ENCODE measurements around the gene COL18A1. TPM values are rescaled to one million over a fixed set of nuclear protein-coding genes. Genes with fewer than 3 reads are reported as not detected.

The COL18A1 gene
- total and polyA plus RNA-seq, 2 of the 8 experiments (the other 6 are each of a cell fraction or from before 2014, with no cell fraction given) = 145 to 201 TPM

- no peak overlapping the region for H3K4me3 ChIP-seq (ENCODE audit: extremely low read depth in 1 of 4, insufficient read depth in 2 of 4, low read depth in 3 of 4, low read length in 4 of 4)
- no peak overlapping the region for H4K5ac ChIP-seq (ENCODE audit: insufficient read length, low read depth, low read length)
- H2BK120ac ChIP-seq (replicated peaks; ENCODE audit: low read depth, low read length) = no peak overlapping the region
- no peak overlapping the region for H3K4ac ChIP-seq (replicated peaks; ENCODE audit: insufficient read length, low read depth, low read length)
- H3K79me2 ChIP-seq (ENCODE audit: control insufficient read depth in 1 of 2, insufficient read depth in 2 of 2, low read length in 2 of 2) = peaks cover 11 to 68% of the 10 kb centered on the region in 2 experiments
- peak overlapping the region; percentile 15; the same call in 1 of the 2 replicates for H2BK5ac ChIP-seq (ENCODE audit: low read depth, low read length)
- peaks cover 0 to 12% (median 2%) of the 10 kb centered on the region in 4 experiments; a peak in 5 of 8 replicates for H3K36me3 ChIP-seq (ENCODE audit: control insufficient read depth in 2 of 4, insufficient read depth in 4 of 4, low read length in 3 of 4)
- no peak overlapping the region for H3K14ac ChIP-seq (ENCODE audit: insufficient read length)
- no peak overlapping the region for H2BK12ac ChIP-seq (ENCODE audit: low read depth, low read length)
- no peak overlapping the region for H2BK15ac ChIP-seq (ENCODE audit: low read length)
- 89% methylated on average over 20 of the region's 24 CpGs; no CpG with 5 or more reads in 1 of the 2 experiments for WGBS, 2 experiments (ENCODE audit: extremely low coverage in 1 of 2, insufficient coverage in 1 of 2, insufficient read length in 1 of 2, insufficient replicate concordance in 2 of 2, low coverage in 1 of 2, low lambda C conversion rate in 2 of 2, missing lambda C conversion rate in 1 of 2)
- H4K20me1 ChIP-seq (replicated peaks in 1 of 2; ENCODE audit: control insufficient read depth in 1 of 2, insufficient read depth in 2 of 2, low read length in 2 of 2) = peaks cover 19 to 39% of the 10 kb centered on the region in 2 experiments
- ChIA-PET CTCF (ENCODE audit: partially characterized antibody) (interaction anchor here (0.9 to 2.1 kb wide), 6 partner anchors 15 to 272 kb away, joined by 3 to 6 read pairs (median 4); no protein-coding TSS in a partner anchor), POLR2A (ENCODE audit: partially characterized antibody) (interaction anchor here (0.9 to 1.3 kb wide), 2 partner anchors 13 to 131 kb away, joined by 3 read pairs; no protein-coding TSS in a partner anchor)
- H2BK20ac ChIP-seq (ENCODE audit: low read length) = no peak overlapping the region
- FAIRE-seq (no peak), DNase-seq (ENCODE audit: low read depth in 1 of 2, low spot score in 2 of 2) (no peak)
- H3K9ac ChIP-seq (replicated peaks in 1 of 4; ENCODE audit: extremely low read depth in 1 of 4, low read depth in 3 of 4, low read length in 3 of 4) = no peak overlapping the region; a peak in 1 of 7 replicates
- no peak overlapping the region for H4K91ac ChIP-seq (replicated peaks; ENCODE audit: insufficient read length, low read length)
- H3K4me2 ChIP-seq (ENCODE audit: insufficient read depth in 1 of 2, low read depth in 2 of 2, low read length in 2 of 2) = no peak overlapping the region
- H3K9me3 ChIP-seq (ENCODE audit: insufficient read depth in 2 of 2, low read depth in 1 of 2, low read length in 1 of 2) = peaks cover 0 to 10% of the 10 kb centered on the region in 2 experiments; a peak in 2 of 4 replicates
- H3K23me2 ChIP-seq (ENCODE audit: low read depth, low read length) = peaks cover 4% of the 10 kb centered on the region; the same call in 1 of the 2 replicates
- peaks cover 25% of the 10 kb centered on the region for H3K79me1 ChIP-seq (ENCODE audit: low read depth, low read length)
- H2AFZ ChIP-seq (ENCODE audit: low read length) = no peak overlapping the region
- no peak overlapping the region for H2AK5ac ChIP-seq (ENCODE audit: low read depth, low read length)
- peak overlapping the region; percentile 37; the same call in 1 of the 2 replicates for H4K8ac ChIP-seq (ENCODE audit: extremely low read depth, insufficient read depth, low read length)
- no peaks in the 10 kb centered on the region; a peak in 1 of 7 replicates for H3K4me1 ChIP-seq (replicated peaks in 1 of 4; ENCODE audit: control insufficient read depth in 3 of 4, insufficient read depth in 4 of 4, low read length in 3 of 4)
- no peak overlapping the region for H3K27ac ChIP-seq (ENCODE audit: low read depth, low read length)
- no peaks in the 10 kb centered on the region for H3K27me3 ChIP-seq (replicated peaks in 1 of 4; ENCODE audit: control insufficient read depth in 3 of 4, extremely low read depth in 1 of 4, insufficient read depth in 3 of 4, low read length in 3 of 4)
- no peak overlapping the region for H3K56ac ChIP-seq (replicated peaks; ENCODE audit: insufficient read length, low read depth, low read length)
- H3K18ac ChIP-seq (ENCODE audit: extremely low read depth, low read length) = no peak overlapping the region
- no peak for TF ChIP-seq EP300 (IDR thresholded peaks at IDR 0.05; ENCODE audit: borderline replicate concordance in 1 of 2, low read depth in 2 of 2, low read length in 2 of 2)
- peak; percentile 63; the same call in 1 of the 2 replicates for TF ChIP-seq KDM1A (IDR thresholded peaks at IDR 0.05; ENCODE audit: borderline replicate concordance, low read length)
- no peak for TF ChIP-seq CEBPB (IDR thresholded peaks at IDR 0.05; ENCODE audit: low read depth, low read length)
- TF ChIP-seq SP2 (IDR thresholded peaks at IDR 0.05; ENCODE audit: low read length) = no peak
- TF ChIP-seq CHD1 (IDR thresholded peaks at IDR 0.05; ENCODE audit: low read depth, low read length) = no peak
- no peak for TF ChIP-seq SAP30 (IDR thresholded peaks at IDR 0.05; ENCODE audit: insufficient read depth, insufficient replicate concordance, low read length)
- no peak overlapping the region for H3K23ac ChIP-seq (ENCODE audit: insufficient read length)
Observed at GRCh38 chr21:45454060-45454925, 49.3 kb downstream of the COL18A1 start.

Data from H1 (cell line).